SK-N-SH (cell line): ENCODE data around the gene TRPV2. TPM values are rescaled to one million over a fixed set of nuclear protein-coding genes. Genes with fewer than 3 reads are reported as not detected.

Source experiments
- CTCF ChIA-PET: fragments of 300-600, 350-600 bp; formaldehyde crosslinking; extraction: SDS; loops from one replicate; lab custom pipeline; 2021; lab: Yijun Ruan, JAX
- POLR2A ChIA-PET: fragments of 350-600 bp; sonication (Branson Sonifier 250); formaldehyde crosslinking; extraction: SDS; loops from one replicate; lab custom pipeline; 2020; ENCODE audit warnings: antibody characterized with exemption, inconsistent platforms; lab: Yijun Ruan, JAX
- DNase-seq: peaks from one replicate; pipeline ENCODE4 v3.0.0; 2012
- H2AFZ ChIP-seq: fragments of 200-600 bp; sonication (generic); 2 replicates; pipeline ENCODE4 v1.8.1; 2016; ENCODE audit warnings: antibody characterized with exemption, mild to moderate bottlenecking, low read depth
- H3F3A ChIP-seq: fragments of 200-600 bp; sonication (generic); replicated peaks from 2 replicates; pipeline ENCODE3; 2016; ENCODE audit warnings: antibody characterized with exemption, mild to moderate bottlenecking; ENCODE audit not compliant: insufficient read depth
- H3K27ac ChIP-seq, 2 experiments: fragments of 200-500 bp in 1 of 2; fragments of 200-600 bp in 1 of 2; sonication (Bioruptor generic) in 1 of 2; sonication (generic), shearing (Covaris generic) in 1 of 2; 2 replicates each; pipeline versions ENCODE4 v1.5.1 to v1.6.1; 2014 to 2016; ENCODE audit warnings: low read depth in 2 of 2, inconsistent platforms in 1 of 2, low read length in 1 of 2, mild to moderate bottlenecking in 1 of 2, mixed read lengths in 1 of 2
- H3K27me3 ChIP-seq: fragments of 200-600 bp; sonication (generic), shearing (Covaris generic); 2 replicates; pipeline ENCODE4 v1.6.1; 2016; ENCODE audit warnings: mixed run types; ENCODE audit not compliant: insufficient read depth
- H3K36me3 ChIP-seq, 2 experiments: fragments of 200-500 bp in 1 of 2; fragments of 200-600 bp in 1 of 2; sonication (Bioruptor generic) in 1 of 2; sonication (generic) in 1 of 2; replicated peaks in 1 of 2; 2 replicates each; pipeline versions ENCODE3 to v1.5.1; 2014 to 2016; ENCODE audit warnings: low read length in 1 of 2, mild to moderate bottlenecking in 1 of 2; ENCODE audit not compliant: insufficient read depth in 2 of 2, control insufficient read depth in 1 of 2
- H3K4me1 ChIP-seq, 2 experiments: fragments of 200-500 bp in 1 of 2; fragments of 200-600 bp in 1 of 2; sonication (Bioruptor generic) in 1 of 2; sonication (generic), shearing (Covaris generic) in 1 of 2; 2 replicates each; pipeline versions ENCODE4 v1.5.1 to v1.6.1; 2014 to 2016; ENCODE audit warnings: low read depth in 1 of 2, low read length in 1 of 2, mixed run types in 1 of 2; ENCODE audit not compliant: insufficient read depth in 2 of 2, control insufficient read depth in 1 of 2
- H3K4me2 ChIP-seq: fragments of 200-600 bp; sonication (generic), shearing (Covaris generic); 2 replicates; pipeline ENCODE4 v1.6.1; 2017; ENCODE audit warnings: mixed run types
- H3K4me3 ChIP-seq, 2 experiments: fragments of 200-500 bp in 1 of 2; fragments of 200-600 bp in 1 of 2; sonication (Bioruptor generic) in 1 of 2; sonication (generic), shearing (Covaris generic) in 1 of 2; 2 replicates each; pipeline versions ENCODE4 v1.5.1 to v1.8.1; 2014 to 2016; ENCODE audit warnings: low read depth in 2 of 2, inconsistent platforms in 1 of 2, low read length in 1 of 2, mild to moderate bottlenecking in 1 of 2, mixed read lengths in 1 of 2, moderate library complexity in 1 of 2
- H3K79me2 ChIP-seq: fragments of 200-600 bp; sonication (generic); 2 replicates; pipeline ENCODE4 v1.8.1; 2017; ENCODE audit warnings: mild to moderate bottlenecking; ENCODE audit not compliant: insufficient read depth
- H3K9ac ChIP-seq: fragments of 200-600 bp; sonication (generic); 2 replicates; pipeline ENCODE4 v1.6.1; 2017; ENCODE audit warnings: mixed run types
- H3K9me2 ChIP-seq: fragments of 200-600 bp; sonication (generic); 2 replicates; pipeline ENCODE4 v1.6.1; 2017; ENCODE audit warnings: mixed run types
- H3K9me3 ChIP-seq: fragments of 200-600 bp; sonication (generic); 2 replicates; pipeline ENCODE4 v1.6.1; 2017; ENCODE audit warnings: mixed run types, mild to moderate bottlenecking, moderate library complexity
- H4K20me1 ChIP-seq: fragments of 200-600 bp; sonication (generic); 2 replicates; pipeline ENCODE4 v1.6.1; 2017; ENCODE audit warnings: mild to moderate bottlenecking, mixed run types; ENCODE audit not compliant: insufficient read depth
- CTCF ChIP-seq: fragments of 200-600 bp; sonication (generic); IDR thresholded peaks from 2 replicates; pipeline ENCODE4 v1.6.1; 2017; ENCODE audit warnings: antibody characterized with exemption, mild to moderate bottlenecking, moderate library complexity
- ELF1 ChIP-seq: IDR thresholded peaks from 2 replicates; pipeline ENCODE4 v1.4.0; 2012
- EZH2phosphoT487 ChIP-seq: fragments of 200-600 bp; sonication (generic); IDR thresholded peaks from 2 replicates; pipeline ENCODE4 v1.6.1; 2017; ENCODE audit warnings: low read depth, mixed run types, mild to moderate bottlenecking, antibody characterized with exemption, moderate library complexity, borderline replicate concordance
- FOXJ3 ChIP-seq: sonication (generic); formaldehyde crosslinking; IDR thresholded peaks from 2 replicates; pipeline ENCODE4 v1.5.1; 2020; ENCODE audit warnings: mild to moderate bottlenecking, missing genetic modification reagents
- GATA2 ChIP-seq: sonication (generic); formaldehyde crosslinking; IDR thresholded peaks from 2 replicates; pipeline ENCODE4 v1.5.0; 2020; ENCODE audit warnings: mild to moderate bottlenecking, missing genetic modification reagents
- JUND ChIP-seq: IDR thresholded peaks from 2 replicates; pipeline ENCODE4 v1.4.0; 2012
- MEF2A ChIP-seq: IDR thresholded peaks from 2 replicates; pipeline ENCODE4 v1.4.0; 2012; ENCODE audit warnings: low read depth, borderline replicate concordance
- MXI1 ChIP-seq: IDR thresholded peaks from 2 replicates; pipeline ENCODE4 v1.6.1; 2012; ENCODE audit warnings: mild to moderate bottlenecking, low read depth, low read length, improper control_type of control experiment
- NFIC ChIP-seq: IDR thresholded peaks from 2 replicates; pipeline ENCODE4 v1.4.0; 2012; ENCODE audit warnings: borderline replicate concordance
- PBX3 ChIP-seq: IDR thresholded peaks from 2 replicates; pipeline ENCODE4; 2012
- RAD21 ChIP-seq: IDR thresholded peaks from 2 replicates; pipeline ENCODE4 v1.6.1; 2012; ENCODE audit warnings: mild to moderate bottlenecking, low read length
- RCOR1 ChIP-seq: fragments of 150-350 bp; IDR thresholded peaks from 2 replicates; pipeline ENCODE4 v1.6.1; 2017; ENCODE audit warnings: antibody characterized with exemption, low read length
- REST ChIP-seq: IDR thresholded peaks from 2 replicates; pipeline ENCODE4 v1.6.1; 2012; ENCODE audit warnings: mild to moderate bottlenecking, low read depth, low read length, moderate library complexity
- RFX5 ChIP-seq: IDR thresholded peaks from 2 replicates; pipeline ENCODE4 v1.6.1; 2012; ENCODE audit warnings: mild to moderate bottlenecking, improper control_type of control experiment, low read length
- TCF12 ChIP-seq: IDR thresholded peaks from 2 replicates; pipeline ENCODE4 v1.4.0; 2012
- TEAD4 ChIP-seq: IDR thresholded peaks from 2 replicates; pipeline ENCODE4 v1.4.0; 2012; ENCODE audit warnings: mild to moderate bottlenecking, borderline replicate concordance; ENCODE audit not compliant: insufficient read depth
- YY1 ChIP-seq: IDR thresholded peaks from 2 replicates; pipeline ENCODE4 v1.4.0; 2012; ENCODE audit warnings: low read depth, mild to moderate bottlenecking
- WGBS: methylation state at CpG from one replicate; pipeline ENCODE4 v1.1.6; 2017; ENCODE audit warnings: low lambda C conversion rate; 5-methylcytosine and 5-hydroxymethylcytosine counted together
- polyA plus RNA-seq, 3 experiments: library from polyadenylated mRNA; depleted of rRNA; stranded (reverse); fragments of >200 nt; gene quantifications; 2 replicates each; pipeline ENCODE4 v1.2.3, GENCODE V29; 2012
- TF ChIP-seq, protein P1 (sequence below): fragments of 150-350 bp; IDR thresholded peaks from 2 replicates; pipeline ENCODE4 v1.6.1; 2016; ENCODE audit warnings: mild to moderate bottlenecking, low read depth, low read length
- TF ChIP-seq, protein P2 (sequence below): IDR thresholded peaks from 2 replicates; pipeline ENCODE4 v1.4.0; 2012; ENCODE audit warnings: low read depth, borderline replicate concordance
- TF ChIP-seq, protein P3 (sequence below): IDR thresholded peaks from 2 replicates; pipeline ENCODE4 v1.4.0; 2012; ENCODE audit warnings: low read depth
- TF ChIP-seq, protein P4 (sequence below): IDR thresholded peaks from 2 replicates; pipeline ENCODE4 v1.4.0; 2012; ENCODE audit warnings: low read depth, borderline replicate concordance

Gene TRPV2
- polyA plus RNA-seq, 1 of the 3 experiments (the other 2 are of a cell fraction) = 11.0 TPM

GRCh38 chr17:16433514-16433913 lies 18.1 kb downstream of the TRPV2 start (continued):
- TF ChIP-seq CTCF (no peak), TCF12 (no peak), JUND (no peak), ELF1 (no peak), RFX5 (no peak), MXI1 (no peak), TEAD4 (no peak), GATA2 (CRISPR knock-in tag) (no peak), FOXJ3 (CRISPR knock-in tag) (no peak), NFIC (no peak)

- ChIA-PET POLR2A (no interaction called here), CTCF (interaction anchor here (1.1 kb wide), 1 partner anchor 54 kb away, joined by 3 read pairs; no protein-coding TSS in a partner anchor)
- Histone ChIP-seq H3K9me2 (no peaks in the 10 kb centered on the region), H3K27me3 (no peaks in the 10 kb centered on the region), H3F3A (peaks cover 3% of the 10 kb centered on the region), H3K4me3 (no peak overlapping the region), H3K9me3 (no peaks in the 10 kb centered on the region), H3K4me2 (no peak overlapping the region), H3K4me1 (peaks cover 0 to 7% of the 10 kb centered on the region in 2 experiments; a peak in 1 of 4 replicates), H3K36me3 (peaks cover 0 to 2% of the 10 kb centered on the region in 2 experiments), H4K20me1 (peaks cover 3% of the 10 kb centered on the region), H3K9ac (no peak overlapping the region), H2AFZ (no peak overlapping the region), H3K79me2 (peaks cover 9% of the 10 kb centered on the region), H3K27ac (no peak overlapping the region)
- no peak for DNase-seq
- WGBS = 34% methylated on average over 3 of the region's 8 CpGs
- TF ChIP-seq NFIC = no peak
- TF ChIP-seq RCOR1 = no peak
- TF ChIP-seq, protein P1, sequence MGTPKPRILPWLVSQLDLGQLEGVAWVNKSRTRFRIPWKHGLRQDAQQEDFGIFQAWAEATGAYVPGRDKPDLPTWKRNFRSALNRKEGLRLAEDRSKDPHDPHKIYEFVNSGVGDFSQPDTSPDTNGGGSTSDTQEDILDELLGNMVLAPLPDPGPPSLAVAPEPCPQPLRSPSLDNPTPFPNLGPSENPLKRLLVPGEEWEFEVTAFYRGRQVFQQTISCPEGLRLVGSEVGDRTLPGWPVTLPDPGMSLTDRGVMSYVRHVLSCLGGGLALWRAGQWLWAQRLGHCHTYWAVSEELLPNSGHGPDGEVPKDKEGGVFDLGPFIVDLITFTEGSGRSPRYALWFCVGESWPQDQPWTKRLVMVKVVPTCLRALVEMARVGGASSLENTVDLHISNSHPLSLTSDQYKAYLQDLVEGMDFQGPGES = no peak
- TF ChIP-seq FOXJ3 (CRISPR knock-in tag) = no peak
- TF ChIP-seq MXI1 = no peak
- TF ChIP-seq, protein P2, sequence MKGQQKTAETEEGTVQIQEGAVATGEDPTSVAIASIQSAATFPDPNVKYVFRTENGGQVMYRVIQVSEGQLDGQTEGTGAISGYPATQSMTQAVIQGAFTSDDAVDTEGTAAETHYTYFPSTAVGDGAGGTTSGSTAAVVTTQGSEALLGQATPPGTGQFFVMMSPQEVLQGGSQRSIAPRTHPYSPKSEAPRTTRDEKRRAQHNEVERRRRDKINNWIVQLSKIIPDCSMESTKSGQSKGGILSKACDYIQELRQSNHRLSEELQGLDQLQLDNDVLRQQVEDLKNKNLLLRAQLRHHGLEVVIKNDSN = no peak
- no peak for TF ChIP-seq RAD21
- TF ChIP-seq MEF2A = no peak
- TF ChIP-seq, protein P3, sequence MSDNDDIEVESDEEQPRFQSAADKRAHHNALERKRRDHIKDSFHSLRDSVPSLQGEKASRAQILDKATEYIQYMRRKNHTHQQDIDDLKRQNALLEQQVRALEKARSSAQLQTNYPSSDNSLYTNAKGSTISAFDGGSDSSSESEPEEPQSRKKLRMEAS = no peak
- TF ChIP-seq EZH2phosphoT487 = no peak
- no peak for TF ChIP-seq REST
- TF ChIP-seq YY1 = no peak
- TF ChIP-seq TCF12 = no peak
- TF ChIP-seq, protein P4, sequence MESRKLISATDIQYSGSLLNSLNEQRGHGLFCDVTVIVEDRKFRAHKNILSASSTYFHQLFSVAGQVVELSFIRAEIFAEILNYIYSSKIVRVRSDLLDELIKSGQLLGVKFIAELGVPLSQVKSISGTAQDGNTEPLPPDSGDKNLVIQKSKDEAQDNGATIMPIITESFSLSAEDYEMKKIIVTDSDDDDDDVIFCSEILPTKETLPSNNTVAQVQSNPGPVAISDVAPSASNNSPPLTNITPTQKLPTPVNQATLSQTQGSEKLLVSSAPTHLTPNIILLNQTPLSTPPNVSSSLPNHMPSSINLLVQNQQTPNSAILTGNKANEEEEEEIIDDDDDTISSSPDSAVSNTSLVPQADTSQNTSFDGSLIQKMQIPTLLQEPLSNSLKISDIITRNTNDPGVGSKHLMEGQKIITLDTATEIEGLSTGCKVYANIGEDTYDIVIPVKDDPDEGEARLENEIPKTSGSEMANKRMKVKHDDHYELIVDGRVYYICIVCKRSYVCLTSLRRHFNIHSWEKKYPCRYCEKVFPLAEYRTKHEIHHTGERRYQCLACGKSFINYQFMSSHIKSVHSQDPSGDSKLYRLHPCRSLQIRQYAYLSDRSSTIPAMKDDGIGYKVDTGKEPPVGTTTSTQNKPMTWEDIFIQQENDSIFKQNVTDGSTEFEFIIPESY = no peak
- no peak for TF ChIP-seq PBX3
Measured at GRCh38 chr17:16434662-16435061, 19.3 kb downstream of the TRPV2 start.
